ENCODE results near the gene CRTC2.

CRTC2 gene

GRCh38 chr1:153941826-153942725 lies 16.3 kb downstream of the CRTC2 start:
- DNase-seq (ENCODE audit: low read depth): no peak
- no peak overlapping the region for H3K4me3 ChIP-seq (ENCODE audit: control insufficient read depth, low read depth, low read length)
- TF ChIP-seq, protein P1, sequence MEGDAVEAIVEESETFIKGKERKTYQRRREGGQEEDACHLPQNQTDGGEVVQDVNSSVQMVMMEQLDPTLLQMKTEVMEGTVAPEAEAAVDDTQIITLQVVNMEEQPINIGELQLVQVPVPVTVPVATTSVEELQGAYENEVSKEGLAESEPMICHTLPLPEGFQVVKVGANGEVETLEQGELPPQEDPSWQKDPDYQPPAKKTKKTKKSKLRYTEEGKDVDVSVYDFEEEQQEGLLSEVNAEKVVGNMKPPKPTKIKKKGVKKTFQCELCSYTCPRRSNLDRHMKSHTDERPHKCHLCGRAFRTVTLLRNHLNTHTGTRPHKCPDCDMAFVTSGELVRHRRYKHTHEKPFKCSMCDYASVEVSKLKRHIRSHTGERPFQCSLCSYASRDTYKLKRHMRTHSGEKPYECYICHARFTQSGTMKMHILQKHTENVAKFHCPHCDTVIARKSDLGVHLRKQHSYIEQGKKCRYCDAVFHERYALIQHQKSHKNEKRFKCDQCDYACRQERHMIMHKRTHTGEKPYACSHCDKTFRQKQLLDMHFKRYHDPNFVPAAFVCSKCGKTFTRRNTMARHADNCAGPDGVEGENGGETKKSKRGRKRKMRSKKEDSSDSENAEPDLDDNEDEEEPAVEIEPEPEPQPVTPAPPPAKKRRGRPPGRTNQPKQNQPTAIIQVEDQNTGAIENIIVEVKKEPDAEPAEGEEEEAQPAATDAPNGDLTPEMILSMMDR (IDR thresholded peaks at IDR 0.05; ENCODE audit: control insufficient read depth, insufficient read depth, low read depth, low read length, missing control alignments): no peak

- H3K4me3 ChIP-seq (ENCODE audit: control insufficient read depth, low read depth, low read length): no peak overlapping the region
- TF ChIP-seq, protein P1 (IDR thresholded peaks at IDR 0.05; ENCODE audit: control insufficient read depth, insufficient read depth, low read depth, low read length, missing control alignments): no peak
- no peak for DNase-seq (ENCODE audit: low read depth)
Observed at GRCh38 chr1:153940756-153941155, 17.7 kb downstream of the CRTC2 start.

DNA sequence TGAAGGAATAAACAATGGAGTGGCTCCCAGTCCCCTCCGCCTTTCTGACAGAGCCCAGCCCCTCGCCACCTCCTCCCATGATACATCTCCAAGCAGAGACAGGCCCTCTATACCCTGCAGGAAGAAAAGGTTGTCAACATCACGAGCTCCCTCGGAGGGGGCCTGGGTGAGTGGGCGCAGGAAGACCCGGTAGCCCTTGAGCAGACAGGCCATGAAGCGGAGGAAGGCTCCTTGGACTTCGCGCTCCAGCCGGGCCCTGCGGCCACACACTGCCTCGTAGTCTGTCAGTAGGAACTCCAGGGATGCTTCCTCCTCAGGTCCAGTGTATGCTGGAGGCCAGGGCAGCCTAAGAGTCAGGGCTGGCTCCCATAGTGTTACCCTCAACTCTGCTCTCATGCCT lies 18.9 kb downstream of the CRTC2 start:
- DNase-seq (ENCODE audit: low read depth): no peak
- no peak overlapping the region for H3K4me3 ChIP-seq (ENCODE audit: control insufficient read depth, low read depth, low read length)
- TF ChIP-seq, protein P1 (IDR thresholded peaks at IDR 0.05; ENCODE audit: control insufficient read depth, insufficient read depth, low read depth, low read length, missing control alignments): no peak

- no peak overlapping the region for H3K4me3 ChIP-seq (ENCODE audit: control insufficient read depth, low read depth, low read length)
- TF ChIP-seq, protein P1 (IDR thresholded peaks at IDR 0.05; ENCODE audit: control insufficient read depth, insufficient read depth, low read depth, low read length, missing control alignments): no peak
- DNase-seq (ENCODE audit: low read depth): no peak
Observed at GRCh38 chr1:153938996-153939395, 19.4 kb downstream of the CRTC2 start.

- TF ChIP-seq, protein P1 (IDR thresholded peaks at IDR 0.05; ENCODE audit: control insufficient read depth, insufficient read depth, low read depth, low read length, missing control alignments): no peak
- no peak for DNase-seq (ENCODE audit: low read depth)
- no peak overlapping the region for H3K4me3 ChIP-seq (ENCODE audit: control insufficient read depth, low read depth, low read length)
Observed at GRCh38 chr1:153937331-153937730, 21.1 kb downstream of the CRTC2 start.

GRCh38 chr1:153936011-153936802 lies 22.2 kb downstream of the CRTC2 start:
- DNase-seq (ENCODE audit: low read depth): no peak
- H3K4me3 ChIP-seq (ENCODE audit: control insufficient read depth, low read depth, low read length): no peak overlapping the region
- TF ChIP-seq, protein P1 (IDR thresholded peaks at IDR 0.05; ENCODE audit: control insufficient read depth, insufficient read depth, low read depth, low read length, missing control alignments): no peak

All from AG09309 (cell line).